Tibial nerve (tissue), 4 donors: ENCODE data around the gene KCNK10. TPM values are rescaled to one million over a fixed set of nuclear protein-coding genes. Genes with fewer than 3 reads are reported as not detected.

Experiments used
- DNase-seq, 2 donors: peaks; one replicate each; pipeline ENCODE4 v3.0.0-alpha.2; 2019; ENCODE audit warnings: low spot score in 2 of 2
- H3K27ac ChIP-seq, 4 donors: fragments of 200-600 bp; sonication (generic) in 3 of 4; one replicate each; pipeline ENCODE4 v1.5.1; 2017 to 2019; ENCODE audit warnings: mild to moderate bottlenecking in 1 of 4
- H3K27me3 ChIP-seq, 2 donors: fragments of 200-600 bp; sonication (generic) in 1 of 2; one replicate each; pipeline versions ENCODE4 v1.5.1 to v1.6.0; 2017 to 2019
- H3K36me3 ChIP-seq, 3 donors: fragments of 200-600 bp; sonication (generic); one replicate each; pipeline ENCODE4 v1.5.1; 2018 to 2019
- H3K4me1 ChIP-seq, 4 donors: fragments of 200-600 bp; sonication (generic) in 3 of 4; one replicate each; pipeline ENCODE4 v1.5.1; 2017 to 2019
- H3K4me3 ChIP-seq, 4 donors: fragments of 200-600 bp; sonication (generic) in 3 of 4; one replicate each; pipeline ENCODE4 v1.5.1; 2017 to 2019; ENCODE audit warnings: mild to moderate bottlenecking in 1 of 4, moderate library complexity in 1 of 4
- H3K9me3 ChIP-seq, 4 donors: fragments of 200-600 bp; sonication (generic) in 3 of 4; one replicate each; pipeline ENCODE4 v1.5.1; 2017 to 2019
- EP300 ChIP-seq, 2 donors: sonication (generic); formaldehyde crosslinking; IDR thresholded peaks; one replicate each; pipeline ENCODE4 v1.6.1; 2017; ENCODE audit warnings: antibody characterized with exemption in 2 of 2, mild to moderate bottlenecking in 1 of 2
- POLR2A ChIP-seq, 2 donors: fragments of 450-650 bp; IDR thresholded peaks; one replicate each; pipeline ENCODE4 v1.6.1; 2017; ENCODE audit warnings: antibody characterized with exemption in 2 of 2, mild to moderate bottlenecking in 2 of 2, moderate library complexity in 2 of 2
- WGBS, 2 donors: methylation state at CpG; one replicate each; pipeline ENCODE4 v1.1.5; 2018; 5-methylcytosine and 5-hydroxymethylcytosine counted together
- total RNA-seq, 4 donors: library from RNA; depleted of rRNA; stranded (reverse); fragments of >200 nt; gene quantifications; one replicate each; pipeline ENCODE4 v1.1.0, GENCODE V29; 2016
- TF ChIP-seq, protein P1 (sequence below), 5 experiments: fragments of 200-600 bp in 3 of 5; fragments of 450-650 bp in 2 of 5; sonication (generic) in 3 of 5; IDR thresholded peaks; one replicate each; pipeline ENCODE4 v1.5.1; 2016 to 2019; ENCODE audit warnings: antibody characterized with exemption in 5 of 5, mild to moderate bottlenecking in 3 of 5, moderate library complexity in 2 of 5

The KCNK10 gene
- total RNA-seq, 4 donors from 2014 or later = not detected

DNA sequence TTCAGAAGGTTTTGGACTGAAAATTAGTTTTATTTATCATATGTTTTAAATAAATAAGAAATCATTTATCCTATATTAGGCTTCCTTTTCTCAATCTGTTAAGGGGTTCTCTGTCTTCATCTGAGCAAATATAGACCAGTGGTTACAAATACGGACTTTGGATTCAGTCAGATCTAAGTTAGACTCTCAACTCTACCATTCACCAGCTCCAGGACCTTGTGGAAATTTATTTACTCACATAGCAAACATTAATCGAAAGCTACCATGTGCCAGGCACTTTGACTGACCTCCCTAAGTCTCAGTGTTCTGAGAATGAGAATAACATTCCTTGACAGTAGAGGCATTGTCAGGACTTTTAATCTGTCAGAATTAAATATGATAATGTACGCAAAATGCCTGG is 22.3 kb downstream of the KCNK10 start:
- no peak for TF ChIP-seq EP300 (IDR thresholded peaks at IDR 0.05)
- no peak for TF ChIP-seq POLR2A (IDR thresholded peaks at IDR 0.05)
- TF ChIP-seq, protein P1, sequence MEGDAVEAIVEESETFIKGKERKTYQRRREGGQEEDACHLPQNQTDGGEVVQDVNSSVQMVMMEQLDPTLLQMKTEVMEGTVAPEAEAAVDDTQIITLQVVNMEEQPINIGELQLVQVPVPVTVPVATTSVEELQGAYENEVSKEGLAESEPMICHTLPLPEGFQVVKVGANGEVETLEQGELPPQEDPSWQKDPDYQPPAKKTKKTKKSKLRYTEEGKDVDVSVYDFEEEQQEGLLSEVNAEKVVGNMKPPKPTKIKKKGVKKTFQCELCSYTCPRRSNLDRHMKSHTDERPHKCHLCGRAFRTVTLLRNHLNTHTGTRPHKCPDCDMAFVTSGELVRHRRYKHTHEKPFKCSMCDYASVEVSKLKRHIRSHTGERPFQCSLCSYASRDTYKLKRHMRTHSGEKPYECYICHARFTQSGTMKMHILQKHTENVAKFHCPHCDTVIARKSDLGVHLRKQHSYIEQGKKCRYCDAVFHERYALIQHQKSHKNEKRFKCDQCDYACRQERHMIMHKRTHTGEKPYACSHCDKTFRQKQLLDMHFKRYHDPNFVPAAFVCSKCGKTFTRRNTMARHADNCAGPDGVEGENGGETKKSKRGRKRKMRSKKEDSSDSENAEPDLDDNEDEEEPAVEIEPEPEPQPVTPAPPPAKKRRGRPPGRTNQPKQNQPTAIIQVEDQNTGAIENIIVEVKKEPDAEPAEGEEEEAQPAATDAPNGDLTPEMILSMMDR (IDR thresholded peaks at IDR 0.05) = no peak
- Histone ChIP-seq H3K4me3 (no peak overlapping the region), H3K36me3 (no peaks in the 10 kb centered on the region), H3K4me1 (no peaks in the 10 kb centered on the region), H3K27me3 (no peaks in the 10 kb centered on the region), H3K27ac (no peak overlapping the region), H3K9me3 (no peaks in the 10 kb centered on the region)
- no peak for DNase-seq
- WGBS, 2 donors = 60 to 66% methylated on average over 3 of the region's 3 CpGs

- no peak for DNase-seq
Observed at GRCh38 chr14:88299865-88300530, 23.1 kb downstream of the KCNK10 start.

GRCh38 chr14:88297306-88297705 is 25.8 kb downstream of the KCNK10 start:
- H3K36me3 ChIP-seq = no peaks in the 10 kb centered on the region
- TF ChIP-seq POLR2A (IDR thresholded peaks at IDR 0.05) (no peak), EP300 (IDR thresholded peaks at IDR 0.05) (no peak)
- TF ChIP-seq, protein P1 (IDR thresholded peaks at IDR 0.05) = no peak

More at GRCh38 chr14:88299865-88300530, 23.1 kb downstream of the KCNK10 start:
- H3K27ac ChIP-seq = no peak overlapping the region
- no peaks in the 10 kb centered on the region for H3K27me3 ChIP-seq
- H3K4me3 ChIP-seq = no peak overlapping the region
- H3K4me1 ChIP-seq = no peaks in the 10 kb centered on the region
- TF ChIP-seq, protein P1 (IDR thresholded peaks at IDR 0.05) = no peak
- TF ChIP-seq POLR2A (IDR thresholded peaks at IDR 0.05) = no peak
- H3K36me3 ChIP-seq = no peaks in the 10 kb centered on the region
- 69 to 75% methylated on average over 6 of the region's 6 CpGs for WGBS, 2 donors
- no peaks in the 10 kb centered on the region for H3K9me3 ChIP-seq

GRCh38 chr14:88296351-88296750 is 26.7 kb downstream of the KCNK10 start:
- DNase-seq = no peak
- Histone ChIP-seq H3K27me3 (no peaks in the 10 kb centered on the region), H3K36me3 (no peaks in the 10 kb centered on the region), H3K4me3 (no peak overlapping the region), H3K9me3 (no peaks in the 10 kb centered on the region), H3K4me1 (no peaks in the 10 kb centered on the region), H3K27ac (no peak overlapping the region)
- TF ChIP-seq EP300 (IDR thresholded peaks at IDR 0.05) = no peak
- TF ChIP-seq POLR2A (IDR thresholded peaks at IDR 0.05) = no peak
- TF ChIP-seq, protein P1 (IDR thresholded peaks at IDR 0.05) = no peak
- 85 to 97% methylated on average over 4 of the region's 4 CpGs for WGBS, 2 donors

More at GRCh38 chr14:88297306-88297705, 25.8 kb downstream of the KCNK10 start:
- Histone ChIP-seq H3K4me3 (no peak overlapping the region), H3K27me3 (no peaks in the 10 kb centered on the region), H3K27ac (no peak overlapping the region), H3K9me3 (no peaks in the 10 kb centered on the region), H3K4me1 (no peaks in the 10 kb centered on the region)
- 22% methylated on average over 5 of the region's 5 CpGs for WGBS, 2 donors
- no peak for DNase-seq

DNA sequence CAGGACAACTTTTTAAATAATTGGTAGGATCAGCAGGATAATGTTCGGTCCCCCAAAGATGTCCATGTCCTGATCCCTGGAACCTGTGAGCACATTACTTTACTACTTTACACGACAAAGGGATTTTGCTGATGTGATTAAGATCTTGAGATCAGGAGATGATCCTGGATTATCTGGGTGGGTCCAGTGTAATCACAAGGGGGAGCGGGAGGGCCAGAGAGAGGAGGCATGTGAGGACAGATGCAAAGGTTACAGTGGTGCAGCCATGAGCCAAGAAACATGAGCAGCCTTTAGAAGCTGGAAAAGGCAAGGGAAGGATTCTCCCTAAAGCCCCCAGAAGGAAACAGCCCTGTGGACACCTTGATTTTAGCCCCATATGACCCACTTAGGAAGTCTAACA is 33.1 kb downstream of the KCNK10 start:
- Histone ChIP-seq H3K4me3 (no peak overlapping the region), H3K27ac (no peak overlapping the region), H3K27me3 (no peaks in the 10 kb centered on the region), H3K9me3 (peaks cover 0 to 7% (median 0%) of the 10 kb centered on the region in 4 donors), H3K36me3 (no peaks in the 10 kb centered on the region), H3K4me1 (no peaks in the 10 kb centered on the region)
- no peak for TF ChIP-seq EP300 (IDR thresholded peaks at IDR 0.05)
- no peak for TF ChIP-seq POLR2A (IDR thresholded peaks at IDR 0.05)
- DNase-seq = no peak
- WGBS, 2 donors = 81 to 82% methylated on average over 3 of the region's 3 CpGs
